Measurements from ENCODE around the gene CFAP119. TPM values are rescaled to one million over a fixed set of nuclear protein-coding genes. Genes with fewer than 3 reads are reported as not detected.

Gene CFAP119
- total and polyA plus RNA-seq, 2 of the 8 experiments (the other 6 are each of a cell fraction or from before 2014, with no cell fraction given), result 5.6 to 6.0 TPM

DNA sequence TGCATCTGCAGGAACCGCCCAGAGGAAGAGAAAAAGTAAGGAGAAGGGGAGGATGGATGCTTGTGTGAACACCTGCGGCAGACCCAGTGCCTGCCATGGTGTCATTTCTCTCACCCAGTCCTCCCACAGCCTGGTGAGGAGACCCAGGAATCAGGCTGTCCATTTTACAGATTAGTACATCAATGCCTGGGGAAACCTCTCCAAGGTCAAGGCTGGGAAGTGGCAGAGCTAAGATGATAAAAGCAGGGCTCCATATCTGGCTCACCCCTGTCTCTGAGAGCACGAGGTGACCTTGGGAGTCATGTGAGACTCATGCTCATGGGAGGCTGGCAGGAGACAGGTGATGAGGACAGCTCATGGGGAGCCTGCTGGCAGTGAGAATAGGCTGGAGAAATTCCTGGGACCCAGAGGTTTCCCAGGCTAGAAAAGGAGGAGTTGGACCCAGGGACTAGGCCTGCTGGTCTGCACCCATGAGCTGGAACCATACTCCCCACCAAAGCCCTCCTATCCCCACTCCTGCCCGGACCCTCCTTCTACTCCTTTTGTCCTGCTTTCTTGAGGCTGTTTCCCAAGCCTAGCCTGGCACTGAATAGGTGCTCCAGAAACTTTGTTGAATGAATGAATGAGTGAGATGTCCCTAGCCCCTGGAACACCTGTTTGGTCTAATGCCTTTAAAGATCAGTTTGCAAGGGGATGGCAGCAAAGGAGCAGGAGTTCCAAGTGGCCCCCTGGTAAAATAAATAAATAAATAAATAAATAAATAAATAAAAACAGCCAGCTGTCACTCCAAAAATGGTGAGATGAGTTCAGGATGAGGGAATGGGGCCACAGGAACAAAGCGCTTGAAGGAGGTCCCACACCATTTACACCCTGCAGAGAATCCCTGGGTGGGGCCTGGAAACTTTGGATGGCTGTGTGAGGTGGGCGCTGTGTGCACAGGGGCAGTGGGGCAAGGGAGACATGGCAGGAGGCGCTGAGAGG, 23.6 kb upstream of the CFAP119 start (continued):
- TF ChIP-seq, protein P1, sequence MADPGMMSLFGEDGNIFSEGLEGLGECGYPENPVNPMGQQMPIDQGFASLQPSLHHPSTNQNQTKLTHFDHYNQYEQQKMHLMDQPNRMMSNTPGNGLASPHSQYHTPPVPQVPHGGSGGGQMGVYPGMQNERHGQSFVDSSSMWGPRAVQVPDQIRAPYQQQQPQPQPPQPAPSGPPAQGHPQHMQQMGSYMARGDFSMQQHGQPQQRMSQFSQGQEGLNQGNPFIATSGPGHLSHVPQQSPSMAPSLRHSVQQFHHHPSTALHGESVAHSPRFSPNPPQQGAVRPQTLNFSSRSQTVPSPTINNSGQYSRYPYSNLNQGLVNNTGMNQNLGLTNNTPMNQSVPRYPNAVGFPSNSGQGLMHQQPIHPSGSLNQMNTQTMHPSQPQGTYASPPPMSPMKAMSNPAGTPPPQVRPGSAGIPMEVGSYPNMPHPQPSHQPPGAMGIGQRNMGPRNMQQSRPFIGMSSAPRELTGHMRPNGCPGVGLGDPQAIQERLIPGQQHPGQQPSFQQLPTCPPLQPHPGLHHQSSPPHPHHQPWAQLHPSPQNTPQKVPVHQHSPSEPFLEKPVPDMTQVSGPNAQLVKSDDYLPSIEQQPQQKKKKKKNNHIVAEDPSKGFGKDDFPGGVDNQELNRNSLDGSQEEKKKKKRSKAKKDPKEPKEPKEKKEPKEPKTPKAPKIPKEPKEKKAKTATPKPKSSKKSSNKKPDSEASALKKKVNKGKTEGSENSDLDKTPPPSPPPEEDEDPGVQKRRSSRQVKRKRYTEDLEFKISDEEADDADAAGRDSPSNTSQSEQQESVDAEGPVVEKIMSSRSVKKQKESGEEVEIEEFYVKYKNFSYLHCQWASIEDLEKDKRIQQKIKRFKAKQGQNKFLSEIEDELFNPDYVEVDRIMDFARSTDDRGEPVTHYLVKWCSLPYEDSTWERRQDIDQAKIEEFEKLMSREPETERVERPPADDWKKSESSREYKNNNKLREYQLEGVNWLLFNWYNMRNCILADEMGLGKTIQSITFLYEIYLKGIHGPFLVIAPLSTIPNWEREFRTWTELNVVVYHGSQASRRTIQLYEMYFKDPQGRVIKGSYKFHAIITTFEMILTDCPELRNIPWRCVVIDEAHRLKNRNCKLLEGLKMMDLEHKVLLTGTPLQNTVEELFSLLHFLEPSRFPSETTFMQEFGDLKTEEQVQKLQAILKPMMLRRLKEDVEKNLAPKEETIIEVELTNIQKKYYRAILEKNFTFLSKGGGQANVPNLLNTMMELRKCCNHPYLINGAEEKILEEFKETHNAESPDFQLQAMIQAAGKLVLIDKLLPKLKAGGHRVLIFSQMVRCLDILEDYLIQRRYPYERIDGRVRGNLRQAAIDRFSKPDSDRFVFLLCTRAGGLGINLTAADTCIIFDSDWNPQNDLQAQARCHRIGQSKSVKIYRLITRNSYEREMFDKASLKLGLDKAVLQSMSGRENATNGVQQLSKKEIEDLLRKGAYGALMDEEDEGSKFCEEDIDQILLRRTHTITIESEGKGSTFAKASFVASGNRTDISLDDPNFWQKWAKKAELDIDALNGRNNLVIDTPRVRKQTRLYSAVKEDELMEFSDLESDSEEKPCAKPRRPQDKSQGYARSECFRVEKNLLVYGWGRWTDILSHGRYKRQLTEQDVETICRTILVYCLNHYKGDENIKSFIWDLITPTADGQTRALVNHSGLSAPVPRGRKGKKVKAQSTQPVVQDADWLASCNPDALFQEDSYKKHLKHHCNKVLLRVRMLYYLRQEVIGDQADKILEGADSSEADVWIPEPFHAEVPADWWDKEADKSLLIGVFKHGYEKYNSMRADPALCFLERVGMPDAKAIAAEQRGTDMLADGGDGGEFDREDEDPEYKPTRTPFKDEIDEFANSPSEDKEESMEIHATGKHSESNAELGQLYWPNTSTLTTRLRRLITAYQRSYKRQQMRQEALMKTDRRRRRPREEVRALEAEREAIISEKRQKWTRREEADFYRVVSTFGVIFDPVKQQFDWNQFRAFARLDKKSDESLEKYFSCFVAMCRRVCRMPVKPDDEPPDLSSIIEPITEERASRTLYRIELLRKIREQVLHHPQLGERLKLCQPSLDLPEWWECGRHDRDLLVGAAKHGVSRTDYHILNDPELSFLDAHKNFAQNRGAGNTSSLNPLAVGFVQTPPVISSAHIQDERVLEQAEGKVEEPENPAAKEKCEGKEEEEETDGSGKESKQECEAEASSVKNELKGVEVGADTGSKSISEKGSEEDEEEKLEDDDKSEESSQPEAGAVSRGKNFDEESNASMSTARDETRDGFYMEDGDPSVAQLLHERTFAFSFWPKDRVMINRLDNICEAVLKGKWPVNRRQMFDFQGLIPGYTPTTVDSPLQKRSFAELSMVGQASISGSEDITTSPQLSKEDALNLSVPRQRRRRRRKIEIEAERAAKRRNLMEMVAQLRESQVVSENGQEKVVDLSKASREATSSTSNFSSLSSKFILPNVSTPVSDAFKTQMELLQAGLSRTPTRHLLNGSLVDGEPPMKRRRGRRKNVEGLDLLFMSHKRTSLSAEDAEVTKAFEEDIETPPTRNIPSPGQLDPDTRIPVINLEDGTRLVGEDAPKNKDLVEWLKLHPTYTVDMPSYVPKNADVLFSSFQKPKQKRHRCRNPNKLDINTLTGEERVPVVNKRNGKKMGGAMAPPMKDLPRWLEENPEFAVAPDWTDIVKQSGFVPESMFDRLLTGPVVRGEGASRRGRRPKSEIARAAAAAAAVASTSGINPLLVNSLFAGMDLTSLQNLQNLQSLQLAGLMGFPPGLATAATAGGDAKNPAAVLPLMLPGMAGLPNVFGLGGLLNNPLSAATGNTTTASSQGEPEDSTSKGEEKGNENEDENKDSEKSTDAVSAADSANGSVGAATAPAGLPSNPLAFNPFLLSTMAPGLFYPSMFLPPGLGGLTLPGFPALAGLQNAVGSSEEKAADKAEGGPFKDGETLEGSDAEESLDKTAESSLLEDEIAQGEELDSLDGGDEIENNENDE (IDR thresholded peaks at IDR 0.05; ENCODE audit: insufficient replicate concordance, low read length), result no peak
- no peak for TF ChIP-seq KDM1A (IDR thresholded peaks at IDR 0.05; ENCODE audit: borderline replicate concordance, low read length)
- TF ChIP-seq SP1 (IDR thresholded peaks at IDR 0.05; ENCODE audit: low read depth, low read length), result no peak
- no peak for TF ChIP-seq ZNF274 (IDR thresholded peaks at IDR 0.05; ENCODE audit: borderline replicate concordance, extremely low read depth, low read length)
- no peak for TF ChIP-seq POU5F1 (IDR thresholded peaks at IDR 0.05; ENCODE audit: low read depth, low read length)
- no peak for TF ChIP-seq BCL11A (IDR thresholded peaks at IDR 0.05; ENCODE audit: low read depth in 2 of 2, low read length in 2 of 2)
- no peak for TF ChIP-seq SIN3A (conservative IDR thresholded peaks at IDR 0.05 in 1 of 2, IDR thresholded peaks at IDR 0.05 in 1 of 2; ENCODE audit: low read depth in 1 of 2, low read length in 2 of 2)
- TF ChIP-seq CREB1 (IDR thresholded peaks at IDR 0.05), result no peak
- no peak for TF ChIP-seq NANOG (IDR thresholded peaks at IDR 0.05; ENCODE audit: insufficient read depth, low read depth, low read length, poor library complexity, severe bottlenecking)

All from H1 (cell line).